Measurements from ENCODE around the gene TTC1. TPM values are rescaled to one million over a fixed set of nuclear protein-coding genes. Genes with fewer than 3 reads are reported as not detected.
"Not testable (repeated sequence)": the region's sequence is repeated elsewhere in the genome, so short reads cannot be mapped to it uniquely, and the experiment has no call there.

TTC1 gene
- total RNA-seq, 1 donor from 2014 or later: 25.5 TPM

DNA sequence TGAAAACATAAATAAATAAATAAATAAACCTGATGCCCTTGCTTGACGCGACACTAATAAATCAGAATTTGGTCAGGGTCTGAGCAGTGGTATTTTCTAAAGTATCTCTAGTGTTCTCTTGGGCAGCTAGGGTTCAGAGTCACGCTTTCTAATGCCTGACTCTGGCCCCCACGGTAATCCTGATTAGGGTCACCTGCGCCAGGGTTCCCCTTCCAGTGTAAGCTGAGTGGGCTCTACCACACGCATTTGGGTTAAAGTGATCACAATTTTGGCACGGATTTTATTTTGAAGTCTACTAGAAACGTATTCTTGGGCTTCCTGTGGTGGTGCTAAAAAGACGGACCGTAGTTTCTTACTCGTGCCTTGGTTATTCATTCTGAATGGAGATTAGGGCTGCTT is 651 bp downstream of the TTC1 start:
- DNase-seq (ENCODE audit: low read depth): no peak
- no peak for FAIRE-seq
- Histone ChIP-seq H3K4me3 (ENCODE audit: low read depth, low read length) (peak overlapping the region; percentile 62), H3K27me3 (ENCODE audit: control insufficient read depth, insufficient read depth, low read length) (no peaks in the 10 kb centered on the region), H3K36me3 (ENCODE audit: control insufficient read depth, insufficient read depth, low read length) (peaks cover 1% of the 10 kb centered on the region)
- TF ChIP-seq, protein P1, sequence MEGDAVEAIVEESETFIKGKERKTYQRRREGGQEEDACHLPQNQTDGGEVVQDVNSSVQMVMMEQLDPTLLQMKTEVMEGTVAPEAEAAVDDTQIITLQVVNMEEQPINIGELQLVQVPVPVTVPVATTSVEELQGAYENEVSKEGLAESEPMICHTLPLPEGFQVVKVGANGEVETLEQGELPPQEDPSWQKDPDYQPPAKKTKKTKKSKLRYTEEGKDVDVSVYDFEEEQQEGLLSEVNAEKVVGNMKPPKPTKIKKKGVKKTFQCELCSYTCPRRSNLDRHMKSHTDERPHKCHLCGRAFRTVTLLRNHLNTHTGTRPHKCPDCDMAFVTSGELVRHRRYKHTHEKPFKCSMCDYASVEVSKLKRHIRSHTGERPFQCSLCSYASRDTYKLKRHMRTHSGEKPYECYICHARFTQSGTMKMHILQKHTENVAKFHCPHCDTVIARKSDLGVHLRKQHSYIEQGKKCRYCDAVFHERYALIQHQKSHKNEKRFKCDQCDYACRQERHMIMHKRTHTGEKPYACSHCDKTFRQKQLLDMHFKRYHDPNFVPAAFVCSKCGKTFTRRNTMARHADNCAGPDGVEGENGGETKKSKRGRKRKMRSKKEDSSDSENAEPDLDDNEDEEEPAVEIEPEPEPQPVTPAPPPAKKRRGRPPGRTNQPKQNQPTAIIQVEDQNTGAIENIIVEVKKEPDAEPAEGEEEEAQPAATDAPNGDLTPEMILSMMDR (IDR thresholded peaks at IDR 0.05; ENCODE audit: insufficient read depth, low read length, severe bottlenecking): no peak

GRCh38 chr5:160011471-160011870 is 2.5 kb downstream of the TTC1 start:
- TF ChIP-seq, protein P1 (IDR thresholded peaks at IDR 0.05; ENCODE audit: insufficient read depth, low read length, severe bottlenecking): no peak
- FAIRE-seq: no peak
- H3K36me3 ChIP-seq (ENCODE audit: control insufficient read depth, insufficient read depth, low read length): peaks cover 3% of the 10 kb centered on the region
- H3K27me3 ChIP-seq (ENCODE audit: control insufficient read depth, insufficient read depth, low read length): no peaks in the 10 kb centered on the region
- H3K4me3 ChIP-seq (ENCODE audit: low read depth, low read length): no peak overlapping the region
- DNase-seq (ENCODE audit: low read depth): no peak

GRCh38 chr5:160014197-160014596 is 5.3 kb downstream of the TTC1 start:
- not testable (repeated sequence) for H3K36me3 ChIP-seq (ENCODE audit: control insufficient read depth, insufficient read depth, low read length); FAIRE-seq; H3K27me3 ChIP-seq (ENCODE audit: control insufficient read depth, insufficient read depth, low read length); H3K4me3 ChIP-seq (ENCODE audit: low read depth, low read length); DNase-seq (ENCODE audit: low read depth)

DNA sequence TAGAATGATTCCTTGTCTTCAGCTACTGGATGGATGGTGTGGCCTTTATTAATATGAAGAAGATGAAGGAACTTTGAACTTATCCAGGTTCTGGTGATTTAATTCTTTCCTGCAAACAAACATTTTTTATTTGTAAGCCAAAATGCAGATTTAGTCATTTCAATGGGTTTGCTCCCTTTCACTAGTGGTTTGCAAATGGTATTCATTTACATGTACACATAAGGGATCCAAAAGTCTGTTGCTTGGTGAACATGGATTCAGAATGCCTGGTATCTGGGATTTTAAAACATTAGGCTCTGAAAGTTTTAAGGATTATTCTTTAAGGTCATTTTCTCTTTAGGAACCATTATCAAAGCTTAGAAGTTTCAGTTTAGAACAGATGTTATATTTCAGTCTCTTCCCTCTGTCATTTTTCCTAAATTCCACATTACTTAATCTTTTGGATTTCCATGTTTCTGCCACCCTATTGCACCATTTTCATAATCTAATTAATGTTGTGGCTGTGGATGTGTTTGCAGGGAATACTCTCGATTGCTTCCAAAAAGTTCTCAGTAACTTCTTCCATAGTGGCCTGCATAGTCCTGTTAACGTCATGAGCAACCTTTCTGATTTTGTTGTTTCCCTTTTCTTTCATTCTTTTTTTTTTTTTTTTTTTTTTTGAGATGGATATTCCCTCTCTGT is 10.1 kb downstream of the TTC1 start:
- Histone ChIP-seq H3K4me3 (ENCODE audit: low read depth, low read length) (no peak overlapping the region), H3K27me3 (ENCODE audit: control insufficient read depth, insufficient read depth, low read length) (no peaks in the 10 kb centered on the region), H3K36me3 (ENCODE audit: control insufficient read depth, insufficient read depth, low read length) (peaks cover 3% of the 10 kb centered on the region)
- TF ChIP-seq, protein P1 (IDR thresholded peaks at IDR 0.05; ENCODE audit: insufficient read depth, low read length, severe bottlenecking): no peak
- no peak for DNase-seq (ENCODE audit: low read depth)
- no peak for FAIRE-seq

GRCh38 chr5:160020266-160020770 is 11.4 kb downstream of the TTC1 start:
- no peak for FAIRE-seq

GRCh38 chr5:160020964-160021363 is 12.0 kb downstream of the TTC1 start:
- no peak for FAIRE-seq
- no peak for DNase-seq (ENCODE audit: low read depth)
- H3K36me3 ChIP-seq (ENCODE audit: control insufficient read depth, insufficient read depth, low read length): peaks cover 2% of the 10 kb centered on the region
- H3K27me3 ChIP-seq (ENCODE audit: control insufficient read depth, insufficient read depth, low read length): no peaks in the 10 kb centered on the region
- TF ChIP-seq, protein P1 (IDR thresholded peaks at IDR 0.05; ENCODE audit: insufficient read depth, low read length, severe bottlenecking): no peak
- no peak overlapping the region for H3K4me3 ChIP-seq (ENCODE audit: low read depth, low read length)

More at GRCh38 chr5:160020266-160020770, 11.4 kb downstream of the TTC1 start:
- Histone ChIP-seq H3K36me3 (ENCODE audit: control insufficient read depth, insufficient read depth, low read length) (peaks cover 4% of the 10 kb centered on the region), H3K4me3 (ENCODE audit: low read depth, low read length) (no peak overlapping the region), H3K27me3 (ENCODE audit: control insufficient read depth, insufficient read depth, low read length) (no peaks in the 10 kb centered on the region)
- TF ChIP-seq, protein P1 (IDR thresholded peaks at IDR 0.05; ENCODE audit: insufficient read depth, low read length, severe bottlenecking): no peak
- no peak for DNase-seq (ENCODE audit: low read depth)
